ENCODE results near the gene GRK6. TPM values are rescaled to one million over a fixed set of nuclear protein-coding genes. Genes with fewer than 3 reads are reported as not detected.

GRK6 gene
- total and polyA plus RNA-seq, 9 of the 15 experiments (the other 6 are each of a cell fraction or from before 2014, with no cell fraction given): 0.63 to 122 (median 44.5) TPM

- TF ChIP-seq CUX1 (CRISPR knock-in tag; IDR thresholded peaks at IDR 0.05) (no peak), TOE1 (IDR thresholded peaks at IDR 0.05; ENCODE audit: borderline replicate concordance) (peak; percentile 39; the same call in 1 of the 2 replicates), TOE1 (CRISPR knock-in tag; IDR thresholded peaks at IDR 0.05; ENCODE audit: borderline replicate concordance, low read depth) (0 out of 2 replicates have a peak, but pooled peaks have one; percentile 79), SLC30A9 (CRISPR knock-in tag; IDR thresholded peaks at IDR 0.05) (no peak), CAMTA2 (CRISPR knock-in tag; conservative IDR thresholded peaks at IDR 0.05) (no peak; the same call in 1 of the 2 replicates), MTF1 (CRISPR knock-in tag; IDR thresholded peaks at IDR 0.05; ENCODE audit: borderline replicate concordance) (no peak), ZNF76 (CRISPR knock-in tag; IDR thresholded peaks at IDR 0.05; ENCODE audit: borderline replicate concordance) (no peak), ARID2 (IDR thresholded peaks at IDR 0.05) (no peak), HEY1 (CRISPR knock-in tag; IDR thresholded peaks at IDR 0.05; ENCODE audit: borderline replicate concordance) (no peak), CREB3 (tag; conservative IDR thresholded peaks at IDR 0.05; ENCODE audit: low read depth) (0 out of 2 replicates have a peak, but pooled peaks have one; percentile 16), ZFP30 (CRISPR knock-in tag; IDR thresholded peaks at IDR 0.05; ENCODE audit: borderline replicate concordance) (no peak), PREB (CRISPR knock-in tag; IDR thresholded peaks at IDR 0.05) (0 out of 2 replicates have a peak, but pooled peaks have one; percentile 78), GATAD2A (IDR thresholded peaks at IDR 0.05) (peak; percentile 83), THRB (CRISPR knock-in tag; conservative IDR thresholded peaks at IDR 0.05) (no peak), ZNF740 (CRISPR knock-in tag; IDR thresholded peaks at IDR 0.05) (peak; percentile 97), ZNF740 (tag; IDR thresholded peaks at IDR 0.05) (peak in 1 of 2 experiments; percentile 89; a peak in 2 of 4 replicates), ERF (CRISPR knock-in tag; IDR thresholded peaks at IDR 0.05) (peak; percentile 49; the same call in 1 of the 2 replicates)
Observed at GRCh38 chr5:177403792-177404640, 22.5 kb upstream of the GRK6 start (continued).

Measured in K562 (cell line).